Suprapubic skin (tissue), 4 donors: Measurements from ENCODE around the gene ADAMTS12. TPM values are rescaled to one million over a fixed set of nuclear protein-coding genes. Genes with fewer than 3 reads are reported as not detected.

Experiments
- DNase-seq, 2 donors: peaks; one replicate each; pipeline ENCODE4 v3.0.0-alpha.2; 2019; ENCODE audit warnings: low spot score in 2 of 2
- H3K27ac ChIP-seq: fragments of 200-600 bp; sonication (generic); one replicate; pipeline ENCODE4 v1.5.1; 2019
- H3K27me3 ChIP-seq: fragments of 200-600 bp; sonication (generic); one replicate; pipeline ENCODE4 v1.5.1; 2019
- H3K36me3 ChIP-seq: fragments of 200-600 bp; sonication (generic); one replicate; pipeline ENCODE4 v1.5.1; 2019
- H3K4me1 ChIP-seq: fragments of 200-600 bp; sonication (generic); one replicate; pipeline ENCODE4 v1.5.1; 2019
- H3K4me3 ChIP-seq: fragments of 200-600 bp; sonication (generic); one replicate; pipeline ENCODE4 v1.5.1; 2019; ENCODE audit warnings: mild to moderate bottlenecking
- H3K9me3 ChIP-seq: fragments of 200-600 bp; sonication (generic); one replicate; pipeline ENCODE4 v1.5.1; 2019
- EP300 ChIP-seq: sonication (generic); formaldehyde crosslinking; IDR thresholded peaks from one replicate; pipeline ENCODE4 v1.6.1; 2017; ENCODE audit warnings: antibody characterized with exemption
- POLR2A ChIP-seq, 2 donors: fragments of 450-650 bp; IDR thresholded peaks; one replicate each; pipeline ENCODE4 v1.6.1; 2017; ENCODE audit warnings: antibody characterized with exemption in 2 of 2, mild to moderate bottlenecking in 2 of 2, moderate library complexity in 2 of 2
- POLR2AphosphoS5 ChIP-seq, 3 donors: sonication (generic); formaldehyde crosslinking; IDR thresholded peaks; one replicate each; pipeline ENCODE4 v1.6.1; 2017; ENCODE audit warnings: antibody characterized with exemption in 3 of 3
- WGBS: methylation state at CpG from one replicate; pipeline ENCODE4 v1.1.5; 2018; 5-methylcytosine and 5-hydroxymethylcytosine counted together
- total RNA-seq, 4 donors: library from RNA; depleted of rRNA; stranded (reverse); fragments of >200 nt; gene quantifications; one replicate each; pipeline ENCODE4 v1.1.0, GENCODE V29; 2016
- TF ChIP-seq, protein P1 (sequence below), 2 donors: fragments of 200-600 bp in 1 of 2; fragments of 450-650 bp in 1 of 2; sonication (generic) in 1 of 2; IDR thresholded peaks; one replicate each; pipeline ENCODE4 v1.5.1; 2016 to 2019; ENCODE audit warnings: antibody characterized with exemption in 2 of 2, mild to moderate bottlenecking in 1 of 2, moderate library complexity in 1 of 2

The ADAMTS12 gene
- total RNA-seq, 4 donors from 2014 or later: 0.26 to 1.3 (median 0.57) TPM

DNA sequence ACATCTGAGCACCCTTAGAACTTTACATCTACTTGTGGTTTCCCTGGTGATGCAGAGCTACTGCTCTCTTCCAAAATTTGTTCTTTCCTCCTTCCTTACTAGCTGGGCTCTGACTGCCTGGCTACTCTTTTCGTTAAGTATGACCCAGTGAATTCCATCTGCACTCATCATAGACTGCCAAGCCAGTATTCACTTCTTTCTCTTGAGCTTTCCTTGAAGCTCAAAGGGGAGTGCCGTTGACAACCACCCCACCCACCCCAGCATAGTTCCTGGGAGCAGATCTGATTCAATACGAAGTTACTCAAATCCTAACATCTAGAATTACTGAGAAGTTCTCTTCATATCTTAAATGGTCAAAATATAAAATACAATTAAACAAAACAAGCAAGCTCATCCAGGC, 190.5 kb downstream of the ADAMTS12 start:
- H3K36me3 ChIP-seq: no peaks in the 10 kb centered on the region
- H3K4me1 ChIP-seq: no peaks in the 10 kb centered on the region
- H3K9me3 ChIP-seq: no peaks in the 10 kb centered on the region
- no peak for TF ChIP-seq POLR2AphosphoS5 (IDR thresholded peaks at IDR 0.05)
- no peak for TF ChIP-seq POLR2A (IDR thresholded peaks at IDR 0.05)
- TF ChIP-seq EP300: no peak
- TF ChIP-seq, protein P1, sequence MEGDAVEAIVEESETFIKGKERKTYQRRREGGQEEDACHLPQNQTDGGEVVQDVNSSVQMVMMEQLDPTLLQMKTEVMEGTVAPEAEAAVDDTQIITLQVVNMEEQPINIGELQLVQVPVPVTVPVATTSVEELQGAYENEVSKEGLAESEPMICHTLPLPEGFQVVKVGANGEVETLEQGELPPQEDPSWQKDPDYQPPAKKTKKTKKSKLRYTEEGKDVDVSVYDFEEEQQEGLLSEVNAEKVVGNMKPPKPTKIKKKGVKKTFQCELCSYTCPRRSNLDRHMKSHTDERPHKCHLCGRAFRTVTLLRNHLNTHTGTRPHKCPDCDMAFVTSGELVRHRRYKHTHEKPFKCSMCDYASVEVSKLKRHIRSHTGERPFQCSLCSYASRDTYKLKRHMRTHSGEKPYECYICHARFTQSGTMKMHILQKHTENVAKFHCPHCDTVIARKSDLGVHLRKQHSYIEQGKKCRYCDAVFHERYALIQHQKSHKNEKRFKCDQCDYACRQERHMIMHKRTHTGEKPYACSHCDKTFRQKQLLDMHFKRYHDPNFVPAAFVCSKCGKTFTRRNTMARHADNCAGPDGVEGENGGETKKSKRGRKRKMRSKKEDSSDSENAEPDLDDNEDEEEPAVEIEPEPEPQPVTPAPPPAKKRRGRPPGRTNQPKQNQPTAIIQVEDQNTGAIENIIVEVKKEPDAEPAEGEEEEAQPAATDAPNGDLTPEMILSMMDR (IDR thresholded peaks at IDR 0.05): no peak
- no peaks in the 10 kb centered on the region for H3K27me3 ChIP-seq
- no peak overlapping the region for H3K4me3 ChIP-seq
- no peak for DNase-seq
- no peak overlapping the region for H3K27ac ChIP-seq
- WGBS: 85% methylated on average over 3 of the region's 3 CpGs

DNA sequence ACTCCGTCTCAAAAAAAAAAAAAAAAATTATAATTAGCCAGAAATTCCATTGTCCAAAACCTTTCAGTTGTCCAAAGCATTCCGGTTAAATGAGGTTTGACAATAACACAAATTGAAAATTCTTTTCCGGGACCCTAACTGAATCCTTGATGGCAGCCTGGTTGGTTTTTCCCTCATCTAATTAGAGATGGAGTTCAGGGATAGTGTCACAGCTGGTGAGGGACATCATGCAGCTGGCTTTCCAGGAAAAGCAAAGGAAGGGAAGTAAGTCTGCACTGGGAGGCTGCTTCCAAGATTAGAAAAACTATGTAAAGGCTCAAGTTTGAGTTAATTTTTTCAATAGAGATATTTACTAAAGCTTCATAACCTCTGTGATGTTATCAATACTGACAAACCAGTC, 195.4 kb downstream of the ADAMTS12 start:
- no peak for DNase-seq
- Histone ChIP-seq H3K27me3 (no peaks in the 10 kb centered on the region), H3K27ac (no peak overlapping the region), H3K4me1 (no peaks in the 10 kb centered on the region), H3K4me3 (no peak overlapping the region), H3K36me3 (no peaks in the 10 kb centered on the region), H3K9me3 (no peaks in the 10 kb centered on the region)
- WGBS: 89% methylated on average over 3 of the region's 3 CpGs
- TF ChIP-seq, protein P1 (IDR thresholded peaks at IDR 0.05): no peak
- no peak for TF ChIP-seq POLR2AphosphoS5 (IDR thresholded peaks at IDR 0.05)
- TF ChIP-seq EP300: no peak
- TF ChIP-seq POLR2A (IDR thresholded peaks at IDR 0.05): no peak

DNA sequence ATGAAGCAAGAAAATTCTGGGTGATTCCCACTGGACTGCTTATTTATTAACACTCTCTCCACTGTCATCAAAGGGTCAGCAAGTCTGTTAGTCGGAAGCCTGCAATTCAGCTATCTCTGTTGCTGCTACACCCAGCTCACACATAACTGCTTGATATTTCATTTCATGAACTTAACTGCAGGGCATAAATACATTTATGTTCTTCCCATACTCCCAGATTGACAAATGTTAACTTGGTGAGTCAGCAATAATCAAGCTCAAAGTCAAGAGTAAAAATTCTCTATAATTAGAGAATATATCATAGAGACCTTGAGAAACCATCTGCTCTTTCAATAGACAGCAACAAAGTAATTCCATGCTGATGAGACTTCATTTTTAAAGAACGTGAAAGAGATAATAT, 198.8 kb downstream of the ADAMTS12 start:
- TF ChIP-seq EP300 (no peak), POLR2A (IDR thresholded peaks at IDR 0.05) (no peak), POLR2AphosphoS5 (IDR thresholded peaks at IDR 0.05) (no peak)
- TF ChIP-seq, protein P1 (IDR thresholded peaks at IDR 0.05): no peak
- 76% methylated on average over 2 of the region's 2 CpGs for WGBS

DNA sequence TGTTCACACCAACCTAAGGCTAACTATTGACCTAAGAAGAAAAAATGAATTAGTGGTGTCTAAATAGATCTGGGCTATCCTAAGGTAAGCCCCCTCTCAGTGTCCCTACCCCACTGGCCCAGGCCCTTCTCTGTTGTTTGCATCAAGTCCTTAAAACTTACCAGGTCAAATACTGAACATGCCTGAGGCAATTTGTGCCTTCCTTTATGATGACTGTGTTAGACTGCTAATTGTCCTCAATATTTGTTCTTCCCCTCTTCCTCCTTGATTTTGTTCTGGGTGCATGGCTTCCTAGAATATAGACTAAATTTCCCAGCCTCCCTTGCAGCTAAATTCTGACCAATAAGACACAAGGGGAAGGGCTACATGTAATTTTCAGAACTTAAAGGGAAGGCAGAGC, 199.9 kb downstream of the ADAMTS12 start:
- no peak for DNase-seq
- no peaks in the 10 kb centered on the region for H3K9me3 ChIP-seq
- H3K4me1 ChIP-seq: peaks cover 5% of the 10 kb centered on the region
- no peak overlapping the region for H3K27ac ChIP-seq
- H3K4me3 ChIP-seq: no peak overlapping the region
- H3K36me3 ChIP-seq: no peaks in the 10 kb centered on the region
- H3K27me3 ChIP-seq: no peaks in the 10 kb centered on the region
- TF ChIP-seq POLR2A (IDR thresholded peaks at IDR 0.05) (no peak), EP300 (no peak), POLR2AphosphoS5 (IDR thresholded peaks at IDR 0.05) (no peak)
- TF ChIP-seq, protein P1 (IDR thresholded peaks at IDR 0.05): no peak

More for the DNA sequence above, 198.8 kb downstream of the ADAMTS12 start:
- DNase-seq: no peak
- H3K9me3 ChIP-seq: no peaks in the 10 kb centered on the region
- peaks cover 5% of the 10 kb centered on the region for H3K4me1 ChIP-seq
- H3K27ac ChIP-seq: no peak overlapping the region
- no peaks in the 10 kb centered on the region for H3K36me3 ChIP-seq
- H3K4me3 ChIP-seq: no peak overlapping the region
- no peaks in the 10 kb centered on the region for H3K27me3 ChIP-seq

DNA sequence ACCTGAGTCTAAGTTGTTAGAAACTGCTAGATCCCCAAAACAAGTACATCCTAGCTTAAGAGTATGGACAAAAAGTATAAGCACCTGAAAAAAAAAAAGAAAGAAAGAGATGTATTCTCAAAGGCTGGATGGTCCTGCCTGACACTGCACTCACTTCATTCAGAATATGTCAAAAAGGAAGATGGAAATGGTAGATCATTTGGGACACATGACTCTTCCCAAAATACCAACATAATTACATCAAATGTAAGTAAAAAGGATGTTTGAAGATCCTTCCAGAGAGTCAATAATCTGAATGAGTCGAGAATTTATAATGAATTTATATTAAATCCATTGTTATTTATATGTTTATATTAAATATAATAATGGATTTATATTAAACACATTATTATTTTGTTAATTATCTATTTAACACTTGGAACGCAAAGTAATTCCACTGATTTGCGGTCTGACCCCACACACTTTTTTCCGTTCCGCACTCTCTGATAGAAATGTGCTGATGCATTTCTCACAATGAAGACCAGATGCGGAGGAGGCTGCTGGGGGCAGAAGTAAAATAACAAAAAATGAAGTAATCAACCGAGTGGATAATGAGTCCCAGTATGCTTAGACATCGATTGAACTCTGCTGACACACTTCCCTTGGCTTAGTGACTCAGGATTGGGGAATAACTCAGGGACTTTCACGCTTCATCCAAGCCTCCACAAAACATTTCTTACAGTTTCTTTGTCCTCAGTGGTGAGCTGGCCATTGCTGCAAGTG, 201.2 kb downstream of the ADAMTS12 start:
- no peaks in the 10 kb centered on the region for H3K36me3 ChIP-seq
- no peak overlapping the region for H3K4me3 ChIP-seq
- no peaks in the 10 kb centered on the region for H3K9me3 ChIP-seq
- H3K27me3 ChIP-seq: no peaks in the 10 kb centered on the region
- no peak overlapping the region for H3K27ac ChIP-seq
- TF ChIP-seq POLR2AphosphoS5 (IDR thresholded peaks at IDR 0.05) (no peak), EP300 (no peak), POLR2A (IDR thresholded peaks at IDR 0.05) (no peak)
- TF ChIP-seq, protein P1 (IDR thresholded peaks at IDR 0.05): no peak
- peaks cover 5% of the 10 kb centered on the region for H3K4me1 ChIP-seq
- no peak for DNase-seq
- WGBS: 71% methylated on average over 9 of the region's 9 CpGs
